Stimulated activated CD8-positive, alpha-beta memory T cell treated with anti-CD3 and anti-CD28 coated beads, Interleukin-7, amount 100 ng/mL, for 1 hour (primary cell): Measurements from ENCODE around the gene ENTREP3.

ENCODE experiments used
- DNase-seq, 2 donors: peaks; one replicate each; pipeline ENCODE4 v3.0.0-alpha.2; 2020; ENCODE audit warnings: low read depth in 2 of 2

ENTREP3 gene

GRCh38 chr1:155199792-155200191 is 55.5 kb downstream of the ENTREP3 start:
- DNase-seq: no peak

GRCh38 chr1:155198547-155198906 is 56.8 kb downstream of the ENTREP3 start:
- no peak for DNase-seq

- DNase-seq: no peak
These were observed 57.3 kb downstream of the ENTREP3 start for GRCh38 chr1:155197901-155198546.
